GM12892 (cell line): ENCODE measurements around the gene GPR55.

ENCODE experiments used
- POLR2A ChIP-seq: IDR thresholded peaks from 2 replicates; pipeline ENCODE4 v1.6.1; 2011; ENCODE audit warnings: low read depth, low read length, control low read depth
- TAF1 ChIP-seq: IDR thresholded peaks from 2 replicates; pipeline ENCODE4 v1.6.1; 2011; ENCODE audit warnings: low read depth, mild to moderate bottlenecking, control low read depth, low read length, borderline replicate concordance

DNA sequence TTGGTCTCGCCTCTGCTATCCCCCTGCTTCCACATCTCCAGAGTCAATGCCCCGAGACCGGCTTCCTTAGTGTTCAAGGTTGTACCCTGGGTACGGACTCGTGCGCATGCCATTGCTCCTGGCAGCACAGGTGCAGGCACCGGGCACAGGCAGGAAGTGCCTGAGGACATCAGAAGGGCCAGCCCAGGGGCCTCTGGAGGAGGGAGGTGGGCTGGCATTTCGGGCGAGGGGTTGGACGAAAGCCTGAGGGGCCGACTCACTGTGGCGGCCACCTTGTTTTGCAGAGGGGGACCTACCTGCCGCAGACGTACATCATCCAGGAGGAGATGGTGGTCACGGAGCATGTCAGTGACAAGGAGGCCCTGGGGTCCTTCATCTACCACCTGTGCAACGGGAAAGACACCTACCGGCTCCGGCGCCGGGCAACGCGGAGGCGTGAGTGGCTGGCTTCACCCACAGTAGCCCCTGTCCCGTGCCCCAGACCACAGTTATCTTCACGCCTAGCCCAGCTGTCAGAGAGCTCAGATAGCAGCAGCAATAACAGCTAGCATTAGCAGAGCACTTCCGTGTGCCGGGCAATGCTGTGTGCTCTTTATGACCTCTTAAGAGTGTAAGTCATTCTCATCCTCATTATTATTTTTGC lies 47.8 kb downstream of the GPR55 start:
- no peak for TF ChIP-seq TAF1
- no peak for TF ChIP-seq POLR2A
